HCT116 (cell line): ENCODE measurements around the gene CLPSL1. TPM values are rescaled to one million over a fixed set of nuclear protein-coding genes. Genes with fewer than 3 reads are reported as not detected.

Source experiments
- ATAC-seq: fragments of 200-7000 bp; cut with Tn5 transposase; 2 replicates; pipeline ENCODE4 v1.9.1; 2020; ENCODE audit warnings: mild to moderate bottlenecking, moderate library complexity
- BruUV-seq: library from RNA; stranded (reverse); fragments of 400-500 nt; replicated peaks from 2 replicates; lab custom pipeline; 2021; lab: Mats Ljungman, UMichigan
- CTCF ChIA-PET: fragments of 300-600 bp; sonication (Branson Sonifier 250); formaldehyde crosslinking; loops from one replicate; lab custom pipeline; 2021; ENCODE audit warnings: antibody characterized with exemption; lab: Charles Lee
- POLR2A ChIA-PET: fragments of 300-600, 350-600 bp; sonication (Branson Sonifier 250); formaldehyde crosslinking; loops from one replicate; lab custom pipeline; 2021; ENCODE audit warnings: antibody characterized with exemption; lab: Charles Lee
- RAD21 ChIA-PET, 2 experiments: fragments of 300-600 bp; sonication (Branson Sonifier 250); formaldehyde crosslinking; loops; one replicate each; lab custom pipeline; 2023; ENCODE audit warnings: low total read pairs in 2 of 2; ENCODE audit not compliant: uncharacterized antibody in 2 of 2, unreplicated experiment in 2 of 2, low non-redundant PET in 1 of 2; lab: Charles Lee
- DNase-seq: peaks from one replicate; pipeline ENCODE4 v3.0.0-alpha.2; 2010; ENCODE audit warnings: low read depth, low spot score
- H2AFZ ChIP-seq: fragments of 200-600 bp; shearing (Covaris generic), sonication (generic); 2 replicates; pipeline ENCODE4 v1.6.1; 2017; ENCODE audit warnings: low read depth, mixed run types, mixed read lengths, antibody characterized with exemption, low read length; ENCODE audit not compliant: poor library complexity, severe bottlenecking
- H3K27ac ChIP-seq: 2 replicates; pipeline ENCODE4 v1.5.1; 2012; ENCODE audit warnings: low read depth, low read length
- H3K27me3 ChIP-seq: fragments of 200-600 bp; sonication (generic); 2 replicates; pipeline ENCODE4 v1.6.1; 2016; ENCODE audit warnings: mixed run types, low read length, mixed read lengths; ENCODE audit not compliant: insufficient read depth
- H3K36me3 ChIP-seq, 2 experiments: fragments of 200-500 bp in 1 of 2; fragments of 200-600 bp in 1 of 2; sonication (Bioruptor generic) in 1 of 2; sonication (generic) in 1 of 2; 2 replicates each; pipeline versions ENCODE4 v1.5.1 to v1.6.1; 2014 to 2016; ENCODE audit warnings: low read length in 2 of 2, inconsistent platforms in 1 of 2, mixed read lengths in 1 of 2, mixed run types in 1 of 2; ENCODE audit not compliant: insufficient read depth in 2 of 2, control insufficient read depth in 1 of 2
- H3K4me1 ChIP-seq, 2 experiments: fragments of 200-600 bp in 1 of 2; sonication (generic) in 1 of 2; 2 replicates each; pipeline versions ENCODE4 v1.5.1 to v1.6.1; 2012 to 2017; ENCODE audit warnings: low read length in 2 of 2, inconsistent platforms in 1 of 2, mild to moderate bottlenecking in 1 of 2, mixed read lengths in 1 of 2, mixed run types in 1 of 2, moderate library complexity in 1 of 2; ENCODE audit not compliant: insufficient read depth in 2 of 2, control insufficient read depth in 1 of 2
- H3K4me2 ChIP-seq: fragments of 200-600 bp; sonication (generic); 2 replicates; pipeline ENCODE4 v1.6.1; 2017; ENCODE audit warnings: mixed run types, low read length, mixed read lengths
- H3K4me3 ChIP-seq, 2 experiments: fragments of 200-600 bp in 1 of 2; sonication (generic) in 1 of 2; replicated peaks in 1 of 2; 2 replicates each; pipeline ENCODE4 v1.5.1; 2011 to 2016; ENCODE audit warnings: low read length in 2 of 2, control low read depth in 1 of 2, low read depth in 1 of 2, mild to moderate bottlenecking in 1 of 2, mixed read lengths in 1 of 2, mixed run types in 1 of 2
- H3K79me2 ChIP-seq: fragments of 200-600 bp; sonication (generic); 2 replicates; pipeline ENCODE4 v1.6.1; 2017; ENCODE audit warnings: mild to moderate bottlenecking, mixed run types, low read length, moderate library complexity, mixed read lengths; ENCODE audit not compliant: insufficient read depth
- H3K9ac ChIP-seq: fragments of 200-600 bp; sonication (generic); 2 replicates; pipeline ENCODE4 v1.6.1; 2016; ENCODE audit warnings: low read length, mixed read lengths
- H3K9me2 ChIP-seq: fragments of 200-600 bp; sonication (generic), shearing (Covaris generic); 2 replicates; pipeline ENCODE4 v1.6.1; 2017; ENCODE audit warnings: mixed run types, mild to moderate bottlenecking, moderate library complexity; ENCODE audit not compliant: insufficient read depth
- H3K9me3 ChIP-seq, 2 experiments: fragments of 200-500 bp in 1 of 2; fragments of 200-600 bp in 1 of 2; sonication (Bioruptor generic) in 1 of 2; sonication (generic) in 1 of 2; 2 replicates each; pipeline ENCODE4 v1.6.1; 2014 to 2017; ENCODE audit warnings: low read length in 2 of 2, mixed read lengths in 2 of 2, inconsistent platforms in 1 of 2, low read depth in 1 of 2, mild to moderate bottlenecking in 1 of 2, mixed run types in 1 of 2, moderate library complexity in 1 of 2; ENCODE audit not compliant: control insufficient read depth in 1 of 2, insufficient read depth in 1 of 2
- H4K20me1 ChIP-seq: fragments of 200-600 bp; sonication (generic), shearing (Covaris generic); 2 replicates; pipeline ENCODE4 v1.6.1; 2017; ENCODE audit warnings: mixed run types, mild to moderate bottlenecking, moderate library complexity; ENCODE audit not compliant: insufficient read depth
- ATF3 ChIP-seq: IDR thresholded peaks from 2 replicates; pipeline ENCODE4 v1.6.1; 2012
- CBX3 ChIP-seq: IDR thresholded peaks from 2 replicates; pipeline ENCODE4 v1.6.1; 2012; ENCODE audit warnings: low read depth
- CEBPB ChIP-seq: IDR thresholded peaks from 2 replicates; pipeline ENCODE4 v1.6.1; 2012; ENCODE audit warnings: low read depth
- CTCF ChIP-seq, 3 experiments: fragments of 200-600 bp in 1 of 3; sonication (generic) in 1 of 3; IDR thresholded peaks in 2 of 3; conservative IDR thresholded peaks in 1 of 3; 2 replicates each; pipeline ENCODE4 v1.5.1; 2012 to 2017; ENCODE audit warnings: low read depth in 2 of 3, low read length in 2 of 3, antibody characterized with exemption in 1 of 3, borderline replicate concordance in 1 of 3, control low read depth in 1 of 3, mild to moderate bottlenecking in 1 of 3, mixed read lengths in 1 of 3, mixed run types in 1 of 3, moderate library complexity in 1 of 3; ENCODE audit not compliant: insufficient read depth in 1 of 3
- EGR1 ChIP-seq: IDR thresholded peaks from 2 replicates; pipeline ENCODE4 v1.6.1; 2012; ENCODE audit warnings: low read depth
- FOSL1 ChIP-seq: IDR thresholded peaks from 2 replicates; pipeline ENCODE4 v1.6.1; 2012; ENCODE audit warnings: low read depth
- RAD21 ChIP-seq: IDR thresholded peaks from 2 replicates; pipeline ENCODE4 v1.6.1; 2012; ENCODE audit warnings: low read depth, mild to moderate bottlenecking
- SIN3A ChIP-seq: IDR thresholded peaks from 2 replicates; pipeline ENCODE4 v1.6.1; 2012; ENCODE audit warnings: low read depth
- SP1 ChIP-seq: IDR thresholded peaks from 2 replicates; pipeline ENCODE4 v1.6.1; 2012; ENCODE audit warnings: low read depth
- SRF ChIP-seq: IDR thresholded peaks from 2 replicates; pipeline ENCODE4 v1.6.1; 2012; ENCODE audit warnings: low read depth
- TCF7L2 ChIP-seq: IDR thresholded peaks from 2 replicates; pipeline ENCODE4 v1.7.0; 2011; ENCODE audit warnings: borderline replicate concordance, inconsistent platforms; ENCODE audit not compliant: insufficient read depth, insufficient read length; ENCODE audit errors: extremely low read depth
- ZFX ChIP-seq: fragments of 450-650 bp; IDR thresholded peaks from 2 replicates; pipeline ENCODE4 v1.6.1; 2017
- ZNF274 ChIP-seq: fragments of 200-500 bp; sonication (Bioruptor generic); IDR thresholded peaks from 2 replicates; pipeline ENCODE4 v1.6.1; 2014; ENCODE audit warnings: mild to moderate bottlenecking, low read depth, low read length, inconsistent platforms
- intact Hi-C: fragments of 100-400 bp; cut with micrococcal nuclease; formaldehyde crosslinking; loops from 2 replicates; pipeline ENCODE4 v1.10.0; 2022
- total RNA-seq: library from RNA; stranded (reverse); gene quantifications from one replicate; pipeline ENCODE4 v1.2.1, GENCODE V29; 2021; ENCODE audit not compliant: unreplicated experiment
- TF ChIP-seq, protein P1 (sequence below): IDR thresholded peaks from 2 replicates; pipeline ENCODE4 v1.6.1; 2012

CLPSL1 gene
- total RNA-seq, 1 experiment from 2014 or later, result not detected

DNA sequence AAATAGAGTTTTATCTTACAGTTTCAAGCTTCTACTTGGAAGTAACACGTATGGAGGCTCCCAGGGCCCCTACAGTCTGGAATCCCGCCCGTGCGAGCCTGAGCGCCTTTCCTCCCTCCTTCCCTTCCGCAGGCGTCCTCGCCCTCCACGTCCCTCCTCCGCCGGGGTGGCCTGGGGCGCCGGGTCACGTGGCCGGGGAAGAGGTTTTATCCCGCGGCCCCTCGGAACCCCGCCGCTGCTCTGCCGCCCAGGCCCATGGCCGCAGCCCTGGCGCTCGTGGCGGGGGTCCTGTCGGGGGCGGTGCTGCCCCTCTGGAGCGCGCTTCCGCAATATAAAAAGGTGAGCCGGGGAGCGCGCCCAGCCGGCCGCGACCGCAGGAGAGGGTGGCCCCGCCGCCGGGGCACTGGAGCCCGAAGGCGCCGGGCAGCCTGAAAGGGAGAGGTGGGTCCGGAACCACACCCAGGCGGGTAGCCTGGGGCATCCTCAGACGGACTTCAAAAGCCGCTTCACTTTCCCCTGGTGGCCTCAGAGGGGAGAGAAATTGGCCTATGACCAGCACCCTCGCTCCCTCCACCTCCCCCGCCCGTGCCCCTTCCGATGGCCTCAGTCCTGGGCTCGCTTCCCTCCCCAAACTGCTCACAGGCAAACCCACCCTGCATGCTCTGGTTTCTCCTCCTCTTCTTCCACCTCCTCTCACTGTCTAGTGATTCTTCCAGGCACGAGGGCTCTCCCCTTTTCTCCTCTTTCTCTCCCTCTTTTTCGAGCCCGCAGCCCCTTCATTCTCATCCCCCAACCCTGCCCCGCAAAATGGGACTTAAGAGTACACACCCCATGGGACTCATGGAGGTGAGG, 4.2 kb upstream of the CLPSL1 start, which contains the start of gene CLPSL2:
Gene CLPSL2 (plus strand): TSS at position 235 of the 852 bp plus-strand sequence. CDS start 21 bp downstream, at position 256.
- Histone ChIP-seq H3K9me3 (no peaks in the 10 kb centered on the region), H3K79me2 (no peaks in the 10 kb centered on the region), H3K9ac (peak within 1 kb of the TSS; percentile 59), H3K27ac (peak within 1 kb of the TSS; percentile 3; the same call in 1 of the 2 replicates), H3K4me1 (peaks cover 12 to 21% of the 10 kb centered on the region in 2 experiments; a peak in 3 of 4 replicates), H3K9me2 (no peaks in the 10 kb centered on the region), H3K4me3 (peak within 1 kb of the TSS; percentile 39 to 59), H3K27me3 (no peaks in the 10 kb centered on the region), H3K4me2 (peak within 1 kb of the TSS; percentile 91), H3K36me3 (no peaks in the 10 kb centered on the region), H4K20me1 (no peaks in the 10 kb centered on the region), H2AFZ (peak within 1 kb of the TSS; percentile 98)
- DNase-seq (no peak), ATAC-seq (peak; percentile 83)
- intact Hi-C loops, result no loop called here
- TF ChIP-seq EGR1, result no peak
- TF ChIP-seq, protein P1, sequence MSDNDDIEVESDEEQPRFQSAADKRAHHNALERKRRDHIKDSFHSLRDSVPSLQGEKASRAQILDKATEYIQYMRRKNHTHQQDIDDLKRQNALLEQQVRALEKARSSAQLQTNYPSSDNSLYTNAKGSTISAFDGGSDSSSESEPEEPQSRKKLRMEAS, result peak; percentile 62; the same call in 1 of the 2 replicates
- peak; percentile 92 for TF ChIP-seq TCF7L2
- TF ChIP-seq ZFX, result peak; percentile 31; the same call in 1 of the 2 replicates
- ChIA-PET RAD21 (no interaction called here), POLR2A (no interaction called here), CTCF (no interaction called here)
- no TSS peak for BruUV-seq

DNA sequence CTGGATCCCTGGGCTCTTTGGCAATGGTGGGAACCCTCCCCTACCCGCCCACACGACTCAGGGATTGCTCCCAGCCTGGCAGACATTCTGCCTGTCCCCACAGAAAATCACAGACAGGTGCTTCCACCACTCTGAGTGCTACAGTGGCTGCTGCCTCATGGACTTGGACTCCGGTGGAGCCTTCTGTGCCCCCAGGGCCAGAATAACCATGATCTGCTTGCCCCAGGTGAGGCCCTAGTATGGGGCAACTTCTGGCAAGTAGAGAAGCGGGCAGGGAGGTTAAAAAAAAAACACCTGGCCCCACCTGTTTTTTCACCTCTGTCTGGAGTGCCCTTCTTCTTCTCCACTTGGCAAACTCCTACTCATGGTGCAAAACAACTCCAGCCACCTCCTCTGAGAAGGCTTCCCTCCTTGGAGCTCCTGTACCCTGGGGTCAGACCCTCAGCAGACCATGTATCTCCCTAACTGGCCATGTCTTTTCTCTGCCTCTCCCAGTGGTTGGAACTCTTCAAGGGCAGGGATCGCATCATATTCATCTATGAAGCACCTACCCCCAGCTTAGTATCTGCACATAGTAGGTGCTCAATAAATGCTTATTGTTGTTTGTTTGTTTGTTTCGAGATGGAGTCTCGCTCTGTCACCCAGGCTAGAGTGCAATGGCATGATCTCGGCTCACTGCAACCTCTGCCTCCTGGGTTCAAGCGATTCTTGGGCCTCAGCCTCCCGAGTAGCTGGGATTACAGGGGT, 3.3 kb upstream of the CLPSL1 start:
- Histone ChIP-seq H4K20me1 (no peaks in the 10 kb centered on the region), H3K27me3 (no peaks in the 10 kb centered on the region), H3K9me2 (no peaks in the 10 kb centered on the region), H3K9me3 (no peaks in the 10 kb centered on the region), H3K27ac (no peak overlapping the region), H3K4me1 (peaks cover 18 to 29% of the 10 kb centered on the region in 2 experiments; a peak in 3 of 4 replicates), H3K79me2 (no peaks in the 10 kb centered on the region), H3K4me2 (peak overlapping the region; percentile 91), H3K36me3 (no peaks in the 10 kb centered on the region), H3K4me3 (no peak overlapping the region), H3K9ac (no peak overlapping the region), H2AFZ (no peak overlapping the region)
- BruUV-seq, result no TSS peak
- ATAC-seq (no peak), DNase-seq (no peak)
- ChIA-PET POLR2A (no interaction called here), CTCF (no interaction called here), RAD21 (no interaction called here)
- intact Hi-C loops, result no loop called here
- TF ChIP-seq ZFX (no peak), FOSL1 (no peak), SP1 (no peak), ZNF274 (no peak), RAD21 (no peak), SRF (no peak), CTCF (IDR thresholded peaks at IDR 0.05 in 2 of 3, conservative IDR thresholded peaks at IDR 0.05 in 1 of 3; ENCODE audit: borderline replicate concordance in 1 of 3, insufficient read depth in 1 of 3, low read depth in 2 of 3, low read length in 2 of 3) (no peak), ATF3 (no peak), SIN3A (no peak), CEBPB (no peak), CBX3 (no peak)
- TF ChIP-seq, protein P1, result no peak
